ENCODE measurements around the gene NLN. TPM values are rescaled to one million over a fixed set of nuclear protein-coding genes. Genes with fewer than 3 reads are reported as not detected.
A peak's percentile ranks its signal among the peaks of the same experiment; 100 is the strongest.

The NLN gene
- total RNA-seq, 5 donors from 2014 or later (not counting 1 experiment from before 2014, with no cell fraction given), result 1.5 to 7.6 (median 4.1) TPM

- Mint-ChIP-seq H3K27ac (no peak overlapping the region), H3K27me3 (no peaks in the 10 kb centered on the region), H3K36me3 (peaks cover 38% of the 10 kb centered on the region), H3K4me3 (no peak overlapping the region), H3K9me3 (no peaks in the 10 kb centered on the region), H3K4me1 (peaks cover 12 to 22% (median 22%) of the 10 kb centered on the region in 3 donors)
- no peak overlapping the region for H3K27ac ChIP-seq (ENCODE audit: low read length)
- no CpG with 5 or more reads among the region's 4 CpGs for WGBS (ENCODE audit: insufficient coverage)
- H3K27me3 ChIP-seq (replicated peaks in 1 of 2; ENCODE audit: control insufficient read depth in 2 of 2, extremely low read depth in 1 of 2, insufficient read depth in 2 of 2, low read length in 1 of 2), result no peaks in the 10 kb centered on the region
- no peak overlapping the region for H3K4me3 ChIP-seq (ENCODE audit: control insufficient read depth in 1 of 2, extremely low read depth in 1 of 2, low read length in 1 of 2)
- ChIA-PET POLR2A (interaction anchor here in 1 of 2 donors (0.6 kb wide), 1 partner anchor 12 kb away, joined by 4 read pairs; no protein-coding TSS in a partner anchor), CTCF (interaction anchor here in 1 of 2 donors (0.6 to 0.8 kb wide), 2 partner anchors 12 to 1157 kb away, joined by 3 to 5 read pairs; no protein-coding TSS in a partner anchor)
- H3K4me1 ChIP-seq (ENCODE audit: control insufficient read depth in 1 of 2, extremely low read depth in 1 of 2, insufficient read depth in 2 of 2, low read length in 2 of 2), result peaks cover 0 to 2% of the 10 kb centered on the region in 2 experiments
- no peaks in the 10 kb centered on the region for H3K9me3 ChIP-seq
- H3K36me3 ChIP-seq (ENCODE audit: control insufficient read depth in 2 of 2, extremely low read depth in 1 of 2, insufficient read depth in 1 of 2, low read length in 1 of 2), result peaks cover 0 to 66% of the 10 kb centered on the region in 2 donors
- no peak for DNase-seq
- no peak for ATAC-seq (replicated peaks in 1 of 4)
Measured at GRCh38 chr5:65707663-65708062, 14.3 kb upstream of the NLN start.

- DNase-seq, result no peak
- Mint-ChIP-seq H3K9me3 (no peaks in the 10 kb centered on the region), H3K4me3 (no peak overlapping the region), H3K27me3 (no peaks in the 10 kb centered on the region), H3K36me3 (peaks cover 33% of the 10 kb centered on the region), H3K27ac (no peak overlapping the region), H3K4me1 (peaks cover 12 to 25% (median 24%) of the 10 kb centered on the region in 3 donors)
- Histone ChIP-seq H3K4me1 (ENCODE audit: control insufficient read depth in 1 of 2, extremely low read depth in 1 of 2, insufficient read depth in 2 of 2, low read length in 2 of 2) (peaks cover 0 to 2% of the 10 kb centered on the region in 2 experiments), H3K4me3 (ENCODE audit: control insufficient read depth in 1 of 2, extremely low read depth in 1 of 2, low read length in 1 of 2) (no peak overlapping the region), H3K36me3 (ENCODE audit: control insufficient read depth in 2 of 2, extremely low read depth in 1 of 2, insufficient read depth in 1 of 2, low read length in 1 of 2) (peaks cover 0 to 62% of the 10 kb centered on the region in 2 donors), H3K27me3 (replicated peaks in 1 of 2; ENCODE audit: control insufficient read depth in 2 of 2, extremely low read depth in 1 of 2, insufficient read depth in 2 of 2, low read length in 1 of 2) (no peaks in the 10 kb centered on the region), H3K9me3 (no peaks in the 10 kb centered on the region), H3K27ac (ENCODE audit: low read length) (no peak overlapping the region)
- 100% methylated on average over 2 of the region's 4 CpGs for WGBS (ENCODE audit: insufficient coverage)
- CTCF ChIA-PET, result interaction anchor here in 1 of 2 donors (0.6 to 0.8 kb wide), 2 partner anchors 13 to 1157 kb away, joined by 3 to 5 read pairs; no protein-coding TSS in a partner anchor
- ATAC-seq (replicated peaks in 1 of 4), result no peak
- POLR2A ChIA-PET, result interaction anchor here in 1 of 2 donors (0.6 kb wide), 1 partner anchor 12 kb away, joined by 4 read pairs; no protein-coding TSS in a partner anchor
Measured at GRCh38 chr5:65708145-65708544, 13.9 kb upstream of the NLN start.

DNA sequence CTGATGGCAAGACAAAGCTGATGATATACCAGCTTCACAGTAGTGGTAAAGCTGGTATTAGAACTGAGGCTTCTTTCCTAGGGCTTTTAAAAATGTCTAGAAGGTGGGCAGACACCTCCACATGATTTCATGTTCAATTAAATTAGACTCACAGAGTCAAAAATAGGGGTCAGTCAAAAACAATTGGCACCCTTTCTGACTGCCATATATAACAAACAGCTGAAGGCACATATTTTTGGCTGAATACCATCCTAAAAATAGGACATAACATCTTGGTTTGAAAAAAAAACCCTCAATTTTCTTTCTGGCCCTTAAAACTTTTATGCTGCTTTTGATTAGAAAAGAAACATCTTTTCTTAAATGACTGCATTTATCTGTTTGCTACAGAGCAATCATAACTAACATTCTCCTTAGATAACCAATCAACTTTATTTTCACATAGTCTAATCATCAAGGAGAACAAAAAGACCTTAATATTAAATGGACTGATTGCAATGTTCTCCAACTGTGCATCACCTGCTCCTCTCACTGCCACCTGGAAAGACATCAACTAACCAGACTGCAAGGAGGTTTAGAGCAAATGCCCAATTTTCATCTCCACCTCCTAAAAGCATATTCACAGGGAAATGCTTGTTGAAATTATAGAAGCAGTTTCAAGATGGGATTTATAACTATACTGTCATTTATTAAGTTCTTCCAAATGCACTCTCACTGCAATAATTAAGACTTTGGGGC lies 3.3 kb upstream of the NLN start:
- H3K36me3 ChIP-seq (ENCODE audit: control insufficient read depth in 2 of 2, extremely low read depth in 1 of 2, insufficient read depth in 1 of 2, low read length in 1 of 2), result peaks cover 2 to 34% of the 10 kb centered on the region in 2 donors
- H3K27ac ChIP-seq (ENCODE audit: low read length), result peak overlapping the region; percentile 86
- no peak for DNase-seq
- H3K4me3 ChIP-seq (ENCODE audit: control insufficient read depth in 1 of 2, extremely low read depth in 1 of 2, low read length in 1 of 2), result peak overlapping the region; percentile 28 to 32
- H3K27ac Mint-ChIP-seq, result no peak overlapping the region
- no peak for ATAC-seq (replicated peaks in 1 of 4)
- peaks cover 14% of the 10 kb centered on the region for H3K36me3 Mint-ChIP-seq
- H3K4me1 Mint-ChIP-seq, result peaks cover 10 to 19% (median 17%) of the 10 kb centered on the region in 3 donors
- no peaks in the 10 kb centered on the region for H3K27me3 Mint-ChIP-seq
- H3K4me1 ChIP-seq (ENCODE audit: control insufficient read depth in 1 of 2, extremely low read depth in 1 of 2, insufficient read depth in 2 of 2, low read length in 2 of 2), result peaks cover 33 to 35% of the 10 kb centered on the region in 2 experiments
- no peaks in the 10 kb centered on the region for H3K9me3 Mint-ChIP-seq
- ChIA-PET CTCF (no interaction called here), POLR2A (interaction anchor here in 1 of 2 donors (0.8 kb wide), 1 partner anchor 626 kb away, joined by 3 read pairs; no protein-coding TSS in a partner anchor)
- H3K4me3 Mint-ChIP-seq, result peak overlapping the region in 1 of 3 donors; percentile 92
- no peaks in the 10 kb centered on the region for H3K9me3 ChIP-seq
- H3K27me3 ChIP-seq (replicated peaks in 1 of 2; ENCODE audit: control insufficient read depth in 2 of 2, extremely low read depth in 1 of 2, insufficient read depth in 2 of 2, low read length in 1 of 2), result no peaks in the 10 kb centered on the region

DNA sequence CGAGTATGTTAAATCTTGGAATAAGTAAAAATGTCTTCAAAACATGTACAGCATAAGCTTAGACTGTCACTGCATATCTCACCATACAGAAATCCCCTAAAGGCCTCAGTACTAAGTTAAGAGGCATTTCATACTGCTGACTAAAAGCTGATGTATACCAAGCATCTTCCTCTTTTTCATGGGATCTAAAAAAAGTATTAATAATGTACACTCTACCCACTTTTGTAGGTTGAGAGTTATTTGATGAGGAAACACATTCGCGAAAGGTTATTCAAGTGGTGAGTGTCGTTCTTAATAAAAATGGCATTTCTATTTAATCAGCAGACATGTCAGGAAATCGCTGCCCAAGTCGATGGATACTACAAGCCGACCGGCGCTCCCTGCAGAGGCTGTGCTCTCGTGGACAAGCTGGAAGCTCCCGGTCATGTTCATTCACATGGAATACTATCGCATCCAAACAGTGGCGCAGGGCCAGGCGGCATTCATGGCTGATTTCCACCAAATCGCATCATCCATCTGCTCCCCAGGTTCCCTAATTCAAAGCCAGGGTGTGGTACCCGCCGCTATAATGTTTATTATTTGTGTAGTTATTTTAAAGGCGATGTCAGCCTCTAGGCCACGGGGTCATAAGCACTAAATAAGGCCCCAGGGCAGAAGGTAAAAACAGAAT lies 820 bp upstream of the NLN start:
- no peaks in the 10 kb centered on the region for H3K36me3 Mint-ChIP-seq
- peak overlapping the region in 1 of 3 donors; percentile 92 for H3K4me3 Mint-ChIP-seq
- H3K9me3 Mint-ChIP-seq, result no peaks in the 10 kb centered on the region
- ATAC-seq (replicated peaks in 1 of 4) (peak; percentile 1 to 34 (median 4)), DNase-seq (peak in 6 of 35 experiments; percentile 5 to 57 (median 8))
- H3K27ac Mint-ChIP-seq, result no peak overlapping the region
- CTCF ChIA-PET, result interaction anchor here in 1 of 2 donors (0.5 to 0.8 kb wide), 4 partner anchors 24 to 592 kb away, joined by 3 to 4 read pairs (median 4); no protein-coding TSS in a partner anchor
- Histone ChIP-seq H3K27ac (ENCODE audit: low read length) (peak overlapping the region; percentile 86), H3K9me3 (no peaks in the 10 kb centered on the region), H3K36me3 (ENCODE audit: control insufficient read depth in 2 of 2, extremely low read depth in 1 of 2, insufficient read depth in 1 of 2, low read length in 1 of 2) (peaks cover 0 to 16% of the 10 kb centered on the region in 2 donors), H3K27me3 (replicated peaks in 1 of 2; ENCODE audit: control insufficient read depth in 2 of 2, extremely low read depth in 1 of 2, insufficient read depth in 2 of 2, low read length in 1 of 2) (no peaks in the 10 kb centered on the region), H3K4me1 (ENCODE audit: control insufficient read depth in 1 of 2, extremely low read depth in 1 of 2, insufficient read depth in 2 of 2, low read length in 2 of 2) (peaks cover 29 to 35% of the 10 kb centered on the region in 2 experiments), H3K4me3 (ENCODE audit: control insufficient read depth in 1 of 2, extremely low read depth in 1 of 2, low read length in 1 of 2) (peak overlapping the region; percentile 83 to 92)
- no peaks in the 10 kb centered on the region for H3K27me3 Mint-ChIP-seq
- H3K4me1 Mint-ChIP-seq, result peaks cover 15 to 20% (median 19%) of the 10 kb centered on the region in 3 donors
- WGBS (ENCODE audit: insufficient coverage), result 6% methylated on average over 7 of the region's 19 CpGs
- POLR2A ChIA-PET, result interaction anchor here (0.5 to 1.5 kb wide), 4 partner anchors 95 to 702 kb away, joined by 3 to 6 read pairs (median 4); partner anchors contain the start of genes CENPK (in 1 of the 2) and PPWD1 (in 1 of the 2)

DNA sequence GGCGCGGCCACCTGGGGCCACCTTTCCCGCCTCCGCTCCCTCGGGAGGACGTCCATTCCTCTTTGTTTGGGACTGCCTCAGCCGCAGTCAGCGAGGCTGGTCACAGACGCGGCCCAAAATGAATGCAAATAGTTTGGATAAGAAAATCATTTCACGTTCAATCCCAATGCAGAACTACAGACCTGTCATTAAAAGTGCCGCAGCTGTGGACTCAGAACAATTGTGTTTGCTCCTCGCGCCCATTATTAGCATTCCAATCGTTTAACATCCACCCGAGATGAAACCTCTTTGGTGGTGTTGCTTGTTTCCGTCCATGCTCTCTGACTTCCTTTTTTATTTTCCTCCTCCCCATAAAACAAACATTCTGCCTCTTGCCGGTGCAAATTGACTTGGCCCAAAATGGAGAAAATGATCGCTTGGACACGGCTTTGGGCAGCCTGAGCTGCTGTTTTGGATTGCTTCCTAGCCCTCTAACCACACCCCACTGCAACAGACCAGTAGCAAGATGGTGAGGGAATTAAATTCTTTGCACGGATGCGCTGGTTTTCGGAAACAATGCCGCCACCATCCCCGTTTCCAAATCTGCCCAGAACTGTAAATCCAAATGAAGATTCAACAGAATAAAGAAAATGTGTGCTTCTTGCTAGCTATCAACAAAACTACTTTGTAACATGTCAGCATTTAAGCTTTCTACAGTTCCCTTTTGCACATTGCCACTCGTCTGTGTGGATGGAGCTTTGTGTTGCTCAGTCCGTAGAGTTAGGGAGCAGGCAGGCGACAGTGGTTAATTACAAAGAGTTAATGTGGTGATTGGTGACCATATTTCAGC lies 784 bp downstream of the NLN start:
- DNase-seq, result peak in 2 of 35 experiments; percentile 6 to 20
- POLR2A ChIA-PET, result interaction anchor here in 1 of 2 donors (0.6 kb wide), 1 partner anchor 954 kb away, joined by 3 read pairs; the partner anchor contains the start of gene CWC27

More for the DNA sequence above, 784 bp downstream of the NLN start:
- peak overlapping the region; percentile 49 to 91 for H3K27ac Mint-ChIP-seq
- H3K9me3 Mint-ChIP-seq, result no peaks in the 10 kb centered on the region
- H3K36me3 Mint-ChIP-seq, result no peaks in the 10 kb centered on the region
- Histone ChIP-seq H3K27me3 (replicated peaks in 1 of 2; ENCODE audit: control insufficient read depth in 2 of 2, extremely low read depth in 1 of 2, insufficient read depth in 2 of 2, low read length in 1 of 2) (no peaks in the 10 kb centered on the region), H3K27ac (ENCODE audit: low read length) (no peak overlapping the region), H3K4me1 (ENCODE audit: control insufficient read depth in 1 of 2, extremely low read depth in 1 of 2, insufficient read depth in 2 of 2, low read length in 2 of 2) (peaks cover 28 to 35% of the 10 kb centered on the region in 2 experiments), H3K36me3 (ENCODE audit: control insufficient read depth in 2 of 2, extremely low read depth in 1 of 2, insufficient read depth in 1 of 2, low read length in 1 of 2) (peaks cover 0 to 7% of the 10 kb centered on the region in 2 donors), H3K4me3 (ENCODE audit: control insufficient read depth in 1 of 2, extremely low read depth in 1 of 2, low read length in 1 of 2) (peak overlapping the region; percentile 60 to 90), H3K9me3 (no peaks in the 10 kb centered on the region)
- ATAC-seq (replicated peaks in 1 of 4), result no peak
- no peaks in the 10 kb centered on the region for H3K27me3 Mint-ChIP-seq
- CTCF ChIA-PET, result interaction anchor here in 1 of 2 donors (0.6 kb wide), 1 partner anchor 733 kb away, joined by 6 read pairs; no protein-coding TSS in a partner anchor
- WGBS (ENCODE audit: insufficient coverage), result 17% methylated on average over 12 of the region's 28 CpGs
- peaks cover 15 to 20% (median 19%) of the 10 kb centered on the region in 3 donors for H3K4me1 Mint-ChIP-seq
- H3K4me3 Mint-ChIP-seq, result peak overlapping the region in 2 of 3 donors; percentile 85 to 96

Data from T-cell (primary cell).